SK-N-SH (cell line): ENCODE data around the gene GALM.

Experiments
- CHD2 ChIP-seq: fragments of 150-350 bp; IDR thresholded peaks from 2 replicates; pipeline ENCODE4 v1.6.1; 2018; ENCODE audit warnings: low read length; ENCODE audit not compliant: partially characterized antibody
- EP300 ChIP-seq, 2 experiments: IDR thresholded peaks; 2 replicates each; pipeline versions ENCODE4 v1.4.0 to v1.6.1; 2012; ENCODE audit warnings: borderline replicate concordance in 1 of 2, low read depth in 1 of 2, low read length in 1 of 2
- POLR2AphosphoS5 ChIP-seq: IDR thresholded peaks from 2 replicates; pipeline ENCODE4 v1.6.1; 2012; ENCODE audit warnings: low read depth, low read length
- RXRA ChIP-seq: IDR thresholded peaks from 2 replicates; pipeline ENCODE4 v1.4.0; 2012; ENCODE audit warnings: low read depth, mild to moderate bottlenecking, borderline replicate concordance
- TF ChIP-seq, protein P1 (sequence below): fragments of 200-600 bp; sonication (generic); IDR thresholded peaks from 2 replicates; pipeline ENCODE4 v1.6.1; 2017; ENCODE audit warnings: antibody characterized with exemption, mild to moderate bottlenecking, moderate library complexity
- TF ChIP-seq, protein P2 (sequence below): IDR thresholded peaks from 2 replicates; pipeline ENCODE4 v1.4.0; 2012; ENCODE audit warnings: low read depth, borderline replicate concordance

DNA sequence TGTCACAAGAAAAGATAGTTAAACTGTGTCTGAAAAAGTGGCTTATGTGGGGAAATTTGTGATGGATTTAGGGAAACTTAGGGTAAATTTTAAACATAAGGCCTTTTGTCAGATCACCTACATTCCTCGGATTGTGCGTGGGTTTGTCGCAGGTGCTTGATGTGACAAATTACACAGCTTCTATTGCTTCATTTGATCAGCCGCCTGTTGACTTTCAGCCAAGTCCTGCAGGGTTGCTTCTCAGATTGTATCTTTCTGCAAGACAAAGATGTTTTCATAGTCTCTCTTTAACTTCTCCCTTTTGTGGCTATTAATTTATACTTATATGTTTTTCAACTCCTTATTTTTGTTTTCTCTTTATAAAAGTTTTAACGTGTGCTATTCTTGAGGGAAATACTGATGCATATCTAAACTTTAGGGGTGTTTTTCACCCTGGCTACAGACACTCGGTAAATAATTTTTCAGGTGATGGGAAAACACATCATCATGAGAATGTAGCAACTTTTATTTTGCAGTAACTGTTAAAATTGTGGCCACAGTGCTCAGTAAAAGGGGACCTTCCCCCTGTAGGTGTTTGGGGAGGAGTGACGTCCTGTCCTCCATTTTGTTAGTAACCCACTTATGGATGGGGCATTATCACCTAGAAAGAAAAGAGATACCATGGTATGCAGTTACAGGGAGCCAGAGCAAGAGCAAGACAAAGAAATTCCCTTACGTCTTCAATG, 31.4 kb downstream of the GALM start:
- no peak for TF ChIP-seq POLR2AphosphoS5
- TF ChIP-seq EP300 (IDR thresholded peaks at IDR 0.05; ENCODE audit: borderline replicate concordance in 1 of 2, low read depth in 1 of 2, low read length in 1 of 2) = no peak
- TF ChIP-seq, protein P1, sequence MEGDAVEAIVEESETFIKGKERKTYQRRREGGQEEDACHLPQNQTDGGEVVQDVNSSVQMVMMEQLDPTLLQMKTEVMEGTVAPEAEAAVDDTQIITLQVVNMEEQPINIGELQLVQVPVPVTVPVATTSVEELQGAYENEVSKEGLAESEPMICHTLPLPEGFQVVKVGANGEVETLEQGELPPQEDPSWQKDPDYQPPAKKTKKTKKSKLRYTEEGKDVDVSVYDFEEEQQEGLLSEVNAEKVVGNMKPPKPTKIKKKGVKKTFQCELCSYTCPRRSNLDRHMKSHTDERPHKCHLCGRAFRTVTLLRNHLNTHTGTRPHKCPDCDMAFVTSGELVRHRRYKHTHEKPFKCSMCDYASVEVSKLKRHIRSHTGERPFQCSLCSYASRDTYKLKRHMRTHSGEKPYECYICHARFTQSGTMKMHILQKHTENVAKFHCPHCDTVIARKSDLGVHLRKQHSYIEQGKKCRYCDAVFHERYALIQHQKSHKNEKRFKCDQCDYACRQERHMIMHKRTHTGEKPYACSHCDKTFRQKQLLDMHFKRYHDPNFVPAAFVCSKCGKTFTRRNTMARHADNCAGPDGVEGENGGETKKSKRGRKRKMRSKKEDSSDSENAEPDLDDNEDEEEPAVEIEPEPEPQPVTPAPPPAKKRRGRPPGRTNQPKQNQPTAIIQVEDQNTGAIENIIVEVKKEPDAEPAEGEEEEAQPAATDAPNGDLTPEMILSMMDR = no peak
- no peak for TF ChIP-seq RXRA
- TF ChIP-seq, protein P2, sequence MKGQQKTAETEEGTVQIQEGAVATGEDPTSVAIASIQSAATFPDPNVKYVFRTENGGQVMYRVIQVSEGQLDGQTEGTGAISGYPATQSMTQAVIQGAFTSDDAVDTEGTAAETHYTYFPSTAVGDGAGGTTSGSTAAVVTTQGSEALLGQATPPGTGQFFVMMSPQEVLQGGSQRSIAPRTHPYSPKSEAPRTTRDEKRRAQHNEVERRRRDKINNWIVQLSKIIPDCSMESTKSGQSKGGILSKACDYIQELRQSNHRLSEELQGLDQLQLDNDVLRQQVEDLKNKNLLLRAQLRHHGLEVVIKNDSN = no peak
- TF ChIP-seq CHD2 = no peak
